Osteoblast (primary cell): ENCODE data around the gene SLC22A17. TPM values are rescaled to one million over a fixed set of nuclear protein-coding genes. Genes with fewer than 3 reads are reported as not detected.

Experiments used
- DNase-seq: peaks from one replicate; pipeline ENCODE4 v3.0.0; 2011; ENCODE audit warnings: low spot score, mixed read lengths; ENCODE audit not compliant: insufficient read length; ENCODE audit errors: missing footprints
- H2AFZ ChIP-seq: 2 replicates; pipeline ENCODE4 v1.6.0; 2011; ENCODE audit warnings: mild to moderate bottlenecking, low read length
- H3K27ac ChIP-seq: 2 replicates; pipeline ENCODE4 v1.5.1; 2011; ENCODE audit warnings: mild to moderate bottlenecking, low read depth, low read length, moderate library complexity
- H3K27me3 ChIP-seq: 2 replicates; pipeline ENCODE4 v1.6.0; 2012; ENCODE audit warnings: mild to moderate bottlenecking, control low read depth, inconsistent platforms, low read length, moderate library complexity; ENCODE audit not compliant: insufficient read depth
- H3K36me3 ChIP-seq: 2 replicates; pipeline ENCODE4 v1.5.1; 2011; ENCODE audit warnings: mild to moderate bottlenecking, low read length, control low read depth, moderate library complexity; ENCODE audit not compliant: insufficient read depth
- H3K4me1 ChIP-seq: 2 replicates; pipeline ENCODE4 v1.5.1; 2011; ENCODE audit warnings: mild to moderate bottlenecking, low read length, control low read depth, moderate library complexity; ENCODE audit not compliant: insufficient read depth
- H3K4me2 ChIP-seq: 2 replicates; pipeline ENCODE4 v1.6.0; 2011; ENCODE audit warnings: mild to moderate bottlenecking, low read length; ENCODE audit not compliant: insufficient read depth
- H3K4me3 ChIP-seq: fragments of 200-600 bp; sonication (generic); 3 replicates; pipeline ENCODE4 v1.5.1; 2012; ENCODE audit warnings: mild to moderate bottlenecking, low read length, inconsistent platforms; ENCODE audit not compliant: insufficient read depth
- H3K79me2 ChIP-seq: 2 replicates; pipeline ENCODE4 v1.6.0; 2012; ENCODE audit warnings: mild to moderate bottlenecking, low read length, control low read depth, inconsistent platforms; ENCODE audit not compliant: insufficient read depth
- H3K9me3 ChIP-seq: 2 replicates; pipeline ENCODE4 v1.5.1; 2011; ENCODE audit warnings: low read depth, low read length, control low read depth
- H4K20me1 ChIP-seq: 2 replicates; pipeline ENCODE4 v1.6.0; 2012; ENCODE audit warnings: mild to moderate bottlenecking, low read length, control low read depth; ENCODE audit not compliant: insufficient read depth
- total RNA-seq: library from RNA; depleted of rRNA; stranded (reverse); fragments of >200 nt; gene quantifications from 2 replicates; pipeline ENCODE4 v1.2.3, GENCODE V29; 2012
- TF ChIP-seq, protein P1 (sequence below): IDR thresholded peaks from 2 replicates; pipeline ENCODE4 v1.5.1; 2011; ENCODE audit warnings: mild to moderate bottlenecking, low read depth, low read length, moderate library complexity; ENCODE audit errors: extremely low read depth

Gene SLC22A17
- total RNA-seq, 1 donor: 18.1 TPM

DNA sequence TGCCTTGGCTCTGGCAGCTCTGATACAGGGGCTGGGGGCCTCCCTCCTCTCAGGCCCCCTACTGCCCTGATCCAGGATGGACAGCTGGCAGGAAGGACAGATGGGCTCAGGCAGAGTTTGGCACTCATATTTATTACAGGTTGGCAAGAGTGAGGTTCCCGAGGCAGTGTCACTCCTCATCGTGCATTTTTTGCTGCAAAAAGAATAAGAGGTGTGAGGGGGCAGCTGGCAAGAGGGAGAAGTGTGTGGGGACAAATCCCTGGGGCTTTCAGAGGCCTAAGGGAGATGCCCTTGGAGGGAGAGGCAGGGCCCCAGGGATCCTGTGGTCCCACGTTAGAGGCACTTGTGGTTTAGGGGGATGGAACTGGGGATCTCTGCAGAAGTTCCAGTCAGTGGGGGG is 29.2 kb upstream of the SLC22A17 start:
- Histone ChIP-seq H3K27ac (no peak overlapping the region), H3K4me1 (no peaks in the 10 kb centered on the region), H3K27me3 (no peaks in the 10 kb centered on the region), H3K4me3 (no peak overlapping the region), H3K9me3 (no peaks in the 10 kb centered on the region), H2AFZ (no peak overlapping the region), H3K36me3 (no peaks in the 10 kb centered on the region), H3K79me2 (no peaks in the 10 kb centered on the region), H3K4me2 (no peak overlapping the region), H4K20me1 (no peaks in the 10 kb centered on the region)
- TF ChIP-seq, protein P1, sequence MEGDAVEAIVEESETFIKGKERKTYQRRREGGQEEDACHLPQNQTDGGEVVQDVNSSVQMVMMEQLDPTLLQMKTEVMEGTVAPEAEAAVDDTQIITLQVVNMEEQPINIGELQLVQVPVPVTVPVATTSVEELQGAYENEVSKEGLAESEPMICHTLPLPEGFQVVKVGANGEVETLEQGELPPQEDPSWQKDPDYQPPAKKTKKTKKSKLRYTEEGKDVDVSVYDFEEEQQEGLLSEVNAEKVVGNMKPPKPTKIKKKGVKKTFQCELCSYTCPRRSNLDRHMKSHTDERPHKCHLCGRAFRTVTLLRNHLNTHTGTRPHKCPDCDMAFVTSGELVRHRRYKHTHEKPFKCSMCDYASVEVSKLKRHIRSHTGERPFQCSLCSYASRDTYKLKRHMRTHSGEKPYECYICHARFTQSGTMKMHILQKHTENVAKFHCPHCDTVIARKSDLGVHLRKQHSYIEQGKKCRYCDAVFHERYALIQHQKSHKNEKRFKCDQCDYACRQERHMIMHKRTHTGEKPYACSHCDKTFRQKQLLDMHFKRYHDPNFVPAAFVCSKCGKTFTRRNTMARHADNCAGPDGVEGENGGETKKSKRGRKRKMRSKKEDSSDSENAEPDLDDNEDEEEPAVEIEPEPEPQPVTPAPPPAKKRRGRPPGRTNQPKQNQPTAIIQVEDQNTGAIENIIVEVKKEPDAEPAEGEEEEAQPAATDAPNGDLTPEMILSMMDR: no peak
- DNase-seq: no peak

DNA sequence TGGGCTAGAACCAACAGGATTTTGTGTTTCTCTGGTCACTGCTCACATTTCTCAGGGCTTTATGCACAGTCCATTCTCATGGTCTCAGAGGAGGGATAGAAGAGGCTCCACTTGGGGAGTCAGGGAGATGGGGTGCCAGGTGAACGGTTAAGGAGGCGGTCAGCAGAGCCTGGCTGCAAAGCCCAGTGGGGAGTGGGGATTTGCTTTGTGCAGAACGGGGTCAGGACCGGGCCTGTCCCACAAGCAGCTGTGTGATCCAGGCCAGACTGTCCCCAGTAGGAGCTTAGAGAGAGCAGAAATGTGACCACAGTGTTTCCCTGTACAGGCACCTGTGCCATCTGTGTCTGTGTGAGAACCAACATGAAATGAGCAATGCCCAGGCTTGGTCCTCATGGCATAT is 28.3 kb upstream of the SLC22A17 start:
- Histone ChIP-seq H3K27ac (no peak overlapping the region), H3K4me1 (no peaks in the 10 kb centered on the region), H3K4me3 (no peak overlapping the region), H2AFZ (no peak overlapping the region), H3K9me3 (no peaks in the 10 kb centered on the region), H3K27me3 (peaks cover 4% of the 10 kb centered on the region), H3K79me2 (no peaks in the 10 kb centered on the region), H4K20me1 (no peaks in the 10 kb centered on the region), H3K36me3 (no peaks in the 10 kb centered on the region), H3K4me2 (no peak overlapping the region)
- no peak for DNase-seq
- TF ChIP-seq, protein P1: no peak

DNA sequence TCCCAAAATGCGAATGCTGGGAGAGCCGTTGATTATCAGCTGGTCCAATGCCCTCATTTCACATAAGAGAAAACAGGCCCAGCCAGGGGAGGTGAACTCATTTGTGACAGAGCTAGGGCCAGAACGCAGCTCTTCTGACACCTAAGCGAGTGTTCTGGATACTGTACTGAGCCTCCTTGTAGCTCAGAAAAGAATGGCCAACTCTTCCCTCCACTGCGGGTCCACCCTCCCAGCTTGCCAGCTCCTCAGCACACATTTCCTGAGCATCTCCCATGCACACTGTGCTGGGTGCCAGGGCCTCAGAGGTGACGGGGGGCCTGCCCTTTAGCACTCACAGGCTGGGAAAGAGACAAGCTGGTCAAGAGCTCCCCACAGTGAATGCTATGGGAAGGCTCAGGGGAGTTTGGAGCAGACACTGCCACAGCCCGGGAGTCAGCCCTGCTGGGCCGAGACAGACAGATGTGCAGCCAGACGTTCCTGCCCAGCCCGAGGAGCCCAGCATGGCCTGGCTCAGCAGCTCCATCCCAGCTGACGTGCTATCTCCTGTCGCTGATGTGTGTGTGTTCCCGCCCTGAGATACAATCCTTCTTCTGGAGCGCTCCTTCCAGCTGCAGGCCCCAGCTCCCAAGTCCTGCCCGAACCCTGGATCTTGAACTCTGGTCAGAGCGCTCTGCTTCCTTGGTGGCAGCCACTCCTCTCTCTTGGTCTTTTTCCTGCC is 27.7 kb upstream of the SLC22A17 start:
- Histone ChIP-seq H3K79me2 (no peaks in the 10 kb centered on the region), H4K20me1 (no peaks in the 10 kb centered on the region), H3K4me3 (no peak overlapping the region), H3K36me3 (no peaks in the 10 kb centered on the region), H3K4me2 (no peak overlapping the region), H3K27ac (no peak overlapping the region), H2AFZ (no peak overlapping the region), H3K4me1 (no peaks in the 10 kb centered on the region), H3K27me3 (peaks cover 4% of the 10 kb centered on the region), H3K9me3 (no peaks in the 10 kb centered on the region)
- TF ChIP-seq, protein P1: no peak
- DNase-seq: no peak

DNA sequence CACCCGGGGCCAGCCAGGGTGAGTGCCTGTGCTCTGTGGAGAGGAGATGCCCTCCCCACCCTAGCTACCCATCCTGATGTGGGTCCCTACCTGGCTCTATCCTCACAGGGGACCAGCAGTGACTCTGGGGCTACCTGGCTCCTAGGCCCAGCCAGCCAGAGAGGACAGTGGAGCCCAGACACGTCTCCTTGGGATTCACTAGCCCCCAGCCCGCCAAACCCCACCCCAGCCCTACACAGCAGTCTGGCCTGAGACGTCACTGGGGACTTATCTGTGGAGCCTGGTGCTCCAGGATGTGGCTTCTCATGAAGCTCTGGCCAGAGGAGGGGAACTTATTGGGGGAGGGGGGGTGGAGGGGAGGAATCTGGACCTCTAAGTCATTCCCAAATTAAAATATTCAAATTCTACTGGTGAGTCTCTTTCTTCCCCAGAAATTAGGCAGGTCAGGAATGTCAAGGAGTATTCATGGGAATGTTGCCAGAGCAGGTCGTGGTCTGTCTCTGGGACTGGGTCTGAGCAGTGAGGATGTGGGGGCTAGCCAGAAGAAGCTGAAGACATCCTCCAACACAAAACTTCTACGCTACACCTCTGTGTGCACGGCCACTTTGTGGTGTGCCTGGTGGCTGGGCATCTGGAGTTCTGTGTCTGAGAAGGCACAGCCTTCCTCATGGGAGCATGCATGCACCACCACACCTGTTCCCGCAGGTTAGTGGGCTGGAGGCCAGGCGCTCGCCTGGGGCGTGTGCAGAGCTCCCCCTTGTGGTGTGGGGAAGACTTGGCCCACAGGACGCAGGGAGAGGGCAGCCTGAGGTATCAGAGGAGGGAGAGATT is 26.9 kb upstream of the SLC22A17 start:
- Histone ChIP-seq H3K36me3 (no peaks in the 10 kb centered on the region), H3K79me2 (no peaks in the 10 kb centered on the region), H3K27me3 (peaks cover 4% of the 10 kb centered on the region), H2AFZ (no peak overlapping the region), H3K27ac (no peak overlapping the region), H4K20me1 (no peaks in the 10 kb centered on the region), H3K4me2 (no peak overlapping the region), H3K4me1 (no peaks in the 10 kb centered on the region), H3K9me3 (no peaks in the 10 kb centered on the region), H3K4me3 (no peak overlapping the region)
- TF ChIP-seq, protein P1: peak; percentile 89
- peak; percentile 92 for DNase-seq
